ENCODE data around the gene OR52R1. TPM values are rescaled to one million over a fixed set of nuclear protein-coding genes. Genes with fewer than 3 reads are reported as not detected.

The OR52R1 gene
- not detected for total RNA-seq (2013)
- polyA plus RNA-seq (not detected), polyA minus RNA-seq (not detected in 2 replicates), total RNA-seq (0 to 0.12 (median 0) reads per million in 11 experiments)

DNA sequence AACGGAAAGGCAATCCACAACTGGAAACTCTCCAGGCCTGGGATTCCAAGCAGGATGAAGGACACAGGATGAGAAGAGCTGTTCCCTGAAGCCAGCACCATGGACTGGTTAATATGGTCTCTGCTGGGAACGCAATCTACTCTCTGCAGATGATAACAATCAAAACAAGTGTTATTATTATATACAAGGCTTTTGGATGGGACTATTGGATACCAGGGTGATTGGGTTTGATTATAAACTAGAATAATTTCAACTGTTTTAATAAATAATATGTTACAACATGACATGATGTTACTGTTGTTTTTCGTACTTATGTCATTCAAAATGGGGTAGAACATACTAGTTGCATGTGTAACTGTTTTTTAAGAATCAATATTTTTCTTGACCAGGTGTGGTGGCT is at the start of gene OR52R1:
Gene OR52R1, minus strand, starts transcription at position 101 of the 400 bp plus-strand sequence. Its CDS starts 0 bp downstream, at position 101.
- H3K27me3 Mint-ChIP-seq (ENCODE audit: low read depth in 3 of 3): peaks cover 0 to 2% (median 0%) of the 10 kb centered on the region in 3 donors
- no peak within 1 kb of the TSS for H3K4me3 Mint-ChIP-seq
- H3K36me3 ChIP-seq (replicated peaks in 1 of 2; ENCODE audit: control insufficient read depth in 1 of 2, insufficient read depth in 2 of 2, low read length in 2 of 2): no peaks in the 10 kb centered on the region
- DNase-seq: no peak
- H3K27ac ChIP-seq (ENCODE audit: low read depth in 1 of 2, low read length in 2 of 2): no peak within 1 kb of the TSS
- no peaks in the 10 kb centered on the region for H3K36me3 Mint-ChIP-seq
- no peak within 1 kb of the TSS for H3K4me2 ChIP-seq (replicated peaks; ENCODE audit: extremely low read depth, low read length, poor library complexity, severe bottlenecking)
- H3K9me3 Mint-ChIP-seq: peaks cover 0 to 7% (median 0%) of the 10 kb centered on the region in 7 donors
- H3K4me1 Mint-ChIP-seq: no peaks in the 10 kb centered on the region
- no peak within 1 kb of the TSS for H3K4me3 ChIP-seq (replicated peaks in 1 of 3; ENCODE audit: low read depth in 2 of 3, low read length in 3 of 3)
- no peaks in the 10 kb centered on the region for H4K20me1 ChIP-seq (ENCODE audit: insufficient read depth, low read length)
- H3K9ac ChIP-seq (ENCODE audit: insufficient read depth, low read length, poor library complexity, severe bottlenecking): no peak within 1 kb of the TSS
- H3K79me2 ChIP-seq (ENCODE audit: insufficient read depth, low read length): no peaks in the 10 kb centered on the region
- H3K4me1 ChIP-seq (ENCODE audit: control insufficient read depth in 1 of 2, insufficient read depth in 2 of 2, low read length in 2 of 2): no peaks in the 10 kb centered on the region
- TF ChIP-seq CTCF (IDR thresholded peaks at IDR 0.05): no peak
- H3K27ac Mint-ChIP-seq: peak within 1 kb of the TSS in 1 of 7 donors; percentile 19
- 100% methylated on average over 1 of the region's 3 CpGs for whole genome bisulfite sequencing (ENCODE audit: insufficient coverage)
- intact Hi-C loops (cut with micrococcal nuclease): no loop called here
- H2AFZ ChIP-seq (ENCODE audit: insufficient read depth, low read depth, low read length, poor library complexity, severe bottlenecking): no peak within 1 kb of the TSS
- H3K9me3 ChIP-seq (replicated peaks in 1 of 2; ENCODE audit: control insufficient read depth in 1 of 2, insufficient read depth in 1 of 2, low read length in 2 of 2): no peaks in the 10 kb centered on the region
- no peaks in the 10 kb centered on the region for H3K27me3 ChIP-seq (ENCODE audit: control insufficient read depth in 2 of 2, insufficient read depth in 2 of 2, low read length in 2 of 2)

- no peaks in the 10 kb centered on the region for H4K20me1 ChIP-seq (ENCODE audit: insufficient read depth, low read length)
- no peak overlapping the region for H2AFZ ChIP-seq (ENCODE audit: insufficient read depth, low read depth, low read length, poor library complexity, severe bottlenecking)
- TF ChIP-seq CTCF (IDR thresholded peaks at IDR 0.05): no peak
- no peaks in the 10 kb centered on the region for H3K27me3 ChIP-seq (ENCODE audit: control insufficient read depth in 2 of 2, insufficient read depth in 2 of 2, low read length in 2 of 2)
- H3K4me1 Mint-ChIP-seq: no peaks in the 10 kb centered on the region
- no peak overlapping the region for H3K27ac Mint-ChIP-seq
- peaks cover 0 to 4% (median 1%) of the 10 kb centered on the region in 7 donors for H3K9me3 Mint-ChIP-seq
- H3K9ac ChIP-seq (ENCODE audit: insufficient read depth, low read length, poor library complexity, severe bottlenecking): no peak overlapping the region
- H3K4me3 ChIP-seq (replicated peaks in 1 of 3; ENCODE audit: low read depth in 2 of 3, low read length in 3 of 3): no peak overlapping the region
- no peak overlapping the region for H3K4me2 ChIP-seq (replicated peaks; ENCODE audit: extremely low read depth, low read length, poor library complexity, severe bottlenecking)
- H3K79me2 ChIP-seq (ENCODE audit: insufficient read depth, low read length): no peaks in the 10 kb centered on the region
- H3K9me3 ChIP-seq (replicated peaks in 1 of 2; ENCODE audit: control insufficient read depth in 1 of 2, insufficient read depth in 1 of 2, low read length in 2 of 2): no peaks in the 10 kb centered on the region
- no peak for DNase-seq
- H3K36me3 Mint-ChIP-seq: no peaks in the 10 kb centered on the region
- no peaks in the 10 kb centered on the region for H3K36me3 ChIP-seq (replicated peaks in 1 of 2; ENCODE audit: control insufficient read depth in 1 of 2, insufficient read depth in 2 of 2, low read length in 2 of 2)
- no peak overlapping the region for H3K27ac ChIP-seq (ENCODE audit: low read depth in 1 of 2, low read length in 2 of 2)
- intact Hi-C loops (cut with micrococcal nuclease): no loop called here
- 17% methylated on average over 2 of the region's 4 CpGs for WGBS (ENCODE audit: insufficient coverage)
- no peak overlapping the region for H3K4me3 Mint-ChIP-seq
- peaks cover 0 to 2% (median 2%) of the 10 kb centered on the region in 3 donors for H3K27me3 Mint-ChIP-seq (ENCODE audit: low read depth in 3 of 3)
- no peaks in the 10 kb centered on the region for H3K4me1 ChIP-seq (ENCODE audit: control insufficient read depth in 1 of 2, insufficient read depth in 2 of 2, low read length in 2 of 2)
These were observed 46.9 kb upstream of the OR52R1 start for GRCh38 chr11:4851033-4851432.

Data from CD14-positive monocyte (primary cell).